GM12891 (cell line): ENCODE results near the gene CCR8.

ENCODE experiments used
- POLR2A ChIP-seq: IDR thresholded peaks from 2 replicates; pipeline ENCODE4 v1.6.1; 2011; ENCODE audit warnings: low read depth, low read length, control low read depth
- POLR2AphosphoS5 ChIP-seq: IDR thresholded peaks from 2 replicates; pipeline ENCODE4 v1.6.1; 2011; ENCODE audit warnings: low read depth, low read length, control low read depth

DNA sequence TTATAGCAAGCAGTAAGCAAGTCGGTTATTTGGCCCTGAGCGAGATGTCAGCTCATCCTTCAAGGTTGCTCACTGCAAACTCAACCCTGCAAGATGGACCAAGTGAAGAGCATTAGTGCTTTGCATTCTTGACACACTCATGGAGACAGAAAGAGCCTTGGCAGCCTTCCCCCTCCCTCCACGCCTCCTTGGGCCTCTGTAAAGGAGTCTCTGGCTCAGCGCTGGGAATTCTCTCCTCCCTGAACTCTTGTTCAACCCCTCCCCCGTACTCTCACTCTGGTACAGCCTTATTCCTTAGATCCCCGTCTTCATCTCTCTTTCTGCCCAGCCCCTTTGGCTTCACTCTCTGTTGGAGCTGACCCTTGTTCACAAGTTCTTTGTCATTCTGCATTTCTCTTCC is 47.5 kb upstream of the CCR8 start:
- TF ChIP-seq POLR2AphosphoS5 (no peak), POLR2A (no peak)
